ENCODE results near the gene RPUSD3.

Gene RPUSD3

DNA sequence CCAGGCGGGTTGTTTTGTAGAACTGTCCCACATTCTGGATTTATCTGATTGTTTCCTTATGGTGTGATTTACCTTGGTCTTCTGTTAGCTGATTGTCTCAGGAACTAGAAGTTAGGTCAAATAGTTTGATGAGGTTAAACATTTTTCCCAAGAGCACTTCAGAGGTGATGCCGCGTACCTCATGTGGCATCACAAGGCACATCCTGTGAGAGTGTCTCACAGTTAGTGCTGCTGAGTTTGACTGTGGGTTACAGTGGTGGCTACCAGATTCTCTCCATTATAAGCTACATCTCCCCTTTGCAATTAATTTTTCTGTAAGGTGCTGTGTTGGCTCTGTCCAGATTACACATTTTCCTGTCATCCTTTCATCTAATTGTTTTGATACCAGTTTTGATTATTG is 12.6 kb downstream of the RPUSD3 start:
- TF ChIP-seq, protein P1, sequence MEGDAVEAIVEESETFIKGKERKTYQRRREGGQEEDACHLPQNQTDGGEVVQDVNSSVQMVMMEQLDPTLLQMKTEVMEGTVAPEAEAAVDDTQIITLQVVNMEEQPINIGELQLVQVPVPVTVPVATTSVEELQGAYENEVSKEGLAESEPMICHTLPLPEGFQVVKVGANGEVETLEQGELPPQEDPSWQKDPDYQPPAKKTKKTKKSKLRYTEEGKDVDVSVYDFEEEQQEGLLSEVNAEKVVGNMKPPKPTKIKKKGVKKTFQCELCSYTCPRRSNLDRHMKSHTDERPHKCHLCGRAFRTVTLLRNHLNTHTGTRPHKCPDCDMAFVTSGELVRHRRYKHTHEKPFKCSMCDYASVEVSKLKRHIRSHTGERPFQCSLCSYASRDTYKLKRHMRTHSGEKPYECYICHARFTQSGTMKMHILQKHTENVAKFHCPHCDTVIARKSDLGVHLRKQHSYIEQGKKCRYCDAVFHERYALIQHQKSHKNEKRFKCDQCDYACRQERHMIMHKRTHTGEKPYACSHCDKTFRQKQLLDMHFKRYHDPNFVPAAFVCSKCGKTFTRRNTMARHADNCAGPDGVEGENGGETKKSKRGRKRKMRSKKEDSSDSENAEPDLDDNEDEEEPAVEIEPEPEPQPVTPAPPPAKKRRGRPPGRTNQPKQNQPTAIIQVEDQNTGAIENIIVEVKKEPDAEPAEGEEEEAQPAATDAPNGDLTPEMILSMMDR (IDR thresholded peaks at IDR 0.05; ENCODE audit: low read depth, low read length), result no peak
- no peak for DNase-seq
- Histone ChIP-seq H3K36me3 (peaks cover 25% of the 10 kb centered on the region), H3K9me3 (ENCODE audit: severe bottlenecking) (no peaks in the 10 kb centered on the region), H3K4me3 (ENCODE audit: low read depth, low read length) (no peak overlapping the region), H3K27ac (no peak overlapping the region), H3K27me3 (ENCODE audit: insufficient read depth, low read depth, severe bottlenecking) (no peaks in the 10 kb centered on the region)

DNA sequence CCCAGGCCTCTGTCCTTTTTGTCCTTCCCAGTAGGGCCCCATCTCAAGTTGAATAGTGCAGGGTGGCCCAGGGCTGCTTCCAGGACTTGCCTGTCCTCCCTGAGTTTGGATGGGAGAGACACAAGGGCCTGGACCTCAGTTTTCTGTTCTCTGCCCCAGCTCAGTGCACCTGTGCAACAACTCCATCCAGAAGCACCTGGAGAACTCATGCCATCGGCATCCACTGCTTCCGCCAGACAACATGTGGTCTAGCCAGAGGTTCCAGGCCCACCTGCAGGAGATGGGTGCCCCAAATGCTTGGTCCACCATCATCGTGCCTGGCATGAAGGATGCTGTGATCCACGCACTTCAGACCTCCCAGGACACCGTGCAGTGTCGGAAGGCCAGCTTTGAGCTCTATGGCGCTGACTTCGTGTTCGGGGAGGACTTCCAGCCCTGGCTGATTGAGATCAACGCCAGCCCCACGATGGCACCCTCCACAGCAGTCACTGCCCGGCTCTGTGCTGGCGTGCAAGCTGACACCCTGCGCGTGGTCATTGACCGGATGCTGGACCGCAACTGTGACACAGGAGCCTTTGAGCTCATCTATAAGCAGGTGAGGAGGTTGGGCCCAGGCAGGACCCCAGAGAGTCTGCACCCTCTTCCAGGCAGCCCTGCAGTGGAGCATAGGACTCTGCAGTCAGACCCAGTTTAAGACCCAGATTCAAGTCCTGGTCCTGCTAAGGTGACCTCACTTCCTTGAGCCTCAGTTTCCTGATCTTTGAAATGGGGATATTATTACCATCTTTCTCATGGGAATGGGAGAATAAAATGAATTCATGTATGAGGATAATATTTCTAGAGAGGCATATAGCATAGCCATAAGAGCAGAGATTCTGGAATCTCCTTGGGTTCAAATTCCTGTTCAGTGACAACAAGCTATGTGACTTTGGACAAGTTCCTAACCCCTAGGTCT is 14.7 kb downstream of the RPUSD3 start:
- H3K27me3 ChIP-seq (ENCODE audit: insufficient read depth, low read depth, severe bottlenecking), result no peaks in the 10 kb centered on the region
- H3K4me3 ChIP-seq (ENCODE audit: low read depth, low read length), result no peak overlapping the region
- TF ChIP-seq, protein P1 (IDR thresholded peaks at IDR 0.05; ENCODE audit: low read depth, low read length), result no peak
- no peak for DNase-seq
- H3K27ac ChIP-seq, result no peak overlapping the region
- peaks cover 18% of the 10 kb centered on the region for H3K36me3 ChIP-seq
- H3K9me3 ChIP-seq (ENCODE audit: severe bottlenecking), result no peaks in the 10 kb centered on the region

DNA sequence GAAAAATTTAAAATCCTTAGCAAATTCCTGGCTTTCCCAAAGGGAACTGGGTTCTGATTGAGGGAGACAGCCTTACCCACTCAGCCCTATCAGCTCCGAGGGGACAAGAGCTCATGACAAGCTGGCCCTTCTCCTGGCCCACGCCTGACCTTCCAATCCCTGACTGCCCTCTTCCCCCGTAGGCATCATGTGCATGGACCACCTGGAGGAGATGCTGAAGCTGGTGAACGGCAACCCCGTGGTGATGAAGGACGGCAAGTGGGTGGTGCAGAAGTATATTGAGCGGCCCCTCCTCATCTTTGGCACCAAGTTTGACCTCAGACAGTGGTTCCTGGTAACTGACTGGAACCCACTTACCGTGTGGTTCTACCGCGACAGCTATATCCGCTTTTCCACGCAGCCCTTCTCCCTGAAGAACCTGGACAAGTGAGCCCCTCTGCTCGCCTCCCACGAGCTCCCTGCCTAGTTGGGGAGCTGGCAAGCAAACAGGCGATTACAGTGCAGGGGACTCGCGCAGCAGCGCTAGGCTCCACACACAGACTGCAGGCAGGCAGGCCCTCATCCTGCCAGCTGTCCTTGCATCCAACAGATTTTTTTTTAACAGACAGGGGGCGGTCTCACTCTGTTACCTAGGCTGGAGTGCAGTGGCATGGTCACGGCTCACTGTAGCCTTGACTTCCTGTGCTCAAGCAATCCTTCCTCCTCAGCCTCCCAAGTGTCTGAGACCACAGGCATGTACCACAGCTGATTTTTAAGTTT is 16.8 kb downstream of the RPUSD3 start:
- TF ChIP-seq, protein P1 (IDR thresholded peaks at IDR 0.05; ENCODE audit: low read depth, low read length), result peak; percentile 68
- Histone ChIP-seq H3K9me3 (ENCODE audit: severe bottlenecking) (no peaks in the 10 kb centered on the region), H3K4me3 (ENCODE audit: low read depth, low read length) (no peak overlapping the region), H3K36me3 (peaks cover 18% of the 10 kb centered on the region), H3K27ac (peak overlapping the region; percentile 19; the same call in 1 of the 2 replicates), H3K27me3 (ENCODE audit: insufficient read depth, low read depth, severe bottlenecking) (no peaks in the 10 kb centered on the region)
- peak; percentile 61 for DNase-seq

DNA sequence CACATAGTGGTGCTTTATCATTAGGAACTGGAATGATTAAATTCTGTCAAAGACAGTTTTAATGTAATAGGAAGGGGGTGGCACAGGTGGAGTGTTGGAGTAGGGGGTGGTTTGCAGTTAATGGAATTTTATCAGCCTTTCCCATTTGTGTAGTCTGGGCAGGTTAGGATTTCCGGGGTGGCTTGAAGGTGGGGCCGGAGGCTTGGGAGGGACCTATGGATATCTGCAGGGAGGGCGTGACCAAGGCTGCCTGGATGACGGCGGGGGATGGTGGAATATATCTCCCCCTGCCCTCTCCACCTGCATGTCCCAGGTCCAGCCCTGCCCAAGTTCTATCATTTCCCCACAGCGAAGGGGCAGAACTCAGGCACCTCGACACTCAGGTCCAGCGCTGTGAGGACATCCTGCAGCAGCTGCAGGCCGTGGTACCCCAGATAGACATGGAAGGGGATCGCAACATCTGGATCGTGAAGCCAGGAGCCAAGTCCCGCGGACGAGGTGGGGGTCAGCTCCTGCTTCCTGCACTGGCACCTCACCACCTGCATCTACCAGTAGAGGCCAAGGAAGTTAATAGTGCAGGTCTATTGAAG is 18.3 kb downstream of the RPUSD3 start:
- H3K27ac ChIP-seq, result no peak overlapping the region
- H3K36me3 ChIP-seq, result peaks cover 18% of the 10 kb centered on the region
- H3K4me3 ChIP-seq (ENCODE audit: low read depth, low read length), result no peak overlapping the region
- TF ChIP-seq, protein P1 (IDR thresholded peaks at IDR 0.05; ENCODE audit: low read depth, low read length), result no peak
- no peak for DNase-seq
- H3K27me3 ChIP-seq (ENCODE audit: insufficient read depth, low read depth, severe bottlenecking), result no peaks in the 10 kb centered on the region
- H3K9me3 ChIP-seq (ENCODE audit: severe bottlenecking), result no peaks in the 10 kb centered on the region

DNA sequence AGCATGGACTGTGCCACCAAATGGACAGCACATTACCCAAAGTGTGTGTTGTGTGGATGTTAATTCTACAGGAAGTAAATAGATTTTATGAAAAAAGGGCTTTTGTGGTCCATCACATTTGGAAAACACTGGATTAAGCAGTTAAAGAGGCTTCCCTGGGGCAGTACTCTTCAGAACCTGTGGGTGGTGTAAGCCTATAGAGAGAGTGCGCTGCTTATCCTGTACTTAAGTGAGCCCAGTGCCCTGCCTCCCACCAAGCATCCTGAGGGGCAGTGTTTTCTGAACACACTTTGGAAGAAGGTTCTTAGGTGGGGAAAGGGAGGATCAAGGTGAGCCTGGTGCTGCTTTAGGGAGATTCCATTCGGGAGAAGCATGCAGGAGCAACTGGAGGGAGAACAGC is 22.9 kb downstream of the RPUSD3 start:
- DNase-seq, result peak; percentile 47
- H3K36me3 ChIP-seq, result no peaks in the 10 kb centered on the region
- H3K27ac ChIP-seq, result no peak overlapping the region
- H3K27me3 ChIP-seq (ENCODE audit: insufficient read depth, low read depth, severe bottlenecking), result no peaks in the 10 kb centered on the region
- TF ChIP-seq, protein P1 (IDR thresholded peaks at IDR 0.05; ENCODE audit: low read depth, low read length), result peak; percentile 59
- H3K9me3 ChIP-seq (ENCODE audit: severe bottlenecking), result no peaks in the 10 kb centered on the region
- H3K4me3 ChIP-seq (ENCODE audit: low read depth, low read length), result no peak overlapping the region
